Breast epithelium (tissue), 3 donors: Measurements from ENCODE around the gene MIGA1.

Experiments used
- CTCF ChIP-seq, 3 donors: fragments of 450-650 bp; IDR thresholded peaks; one replicate each; pipeline ENCODE4 v1.5.1; 2016 to 2017; ENCODE audit warnings: antibody characterized with exemption in 3 of 3, mild to moderate bottlenecking in 3 of 3, moderate library complexity in 3 of 3
- POLR2A ChIP-seq: fragments of 450-650 bp; IDR thresholded peaks from one replicate; pipeline ENCODE4 v1.6.1; 2016; ENCODE audit warnings: antibody characterized with exemption, mild to moderate bottlenecking, moderate library complexity
- POLR2AphosphoS5 ChIP-seq, 3 donors: sonication (generic); formaldehyde crosslinking; IDR thresholded peaks; one replicate each; pipeline ENCODE4 v1.6.1; 2017; ENCODE audit warnings: antibody characterized with exemption in 3 of 3

DNA sequence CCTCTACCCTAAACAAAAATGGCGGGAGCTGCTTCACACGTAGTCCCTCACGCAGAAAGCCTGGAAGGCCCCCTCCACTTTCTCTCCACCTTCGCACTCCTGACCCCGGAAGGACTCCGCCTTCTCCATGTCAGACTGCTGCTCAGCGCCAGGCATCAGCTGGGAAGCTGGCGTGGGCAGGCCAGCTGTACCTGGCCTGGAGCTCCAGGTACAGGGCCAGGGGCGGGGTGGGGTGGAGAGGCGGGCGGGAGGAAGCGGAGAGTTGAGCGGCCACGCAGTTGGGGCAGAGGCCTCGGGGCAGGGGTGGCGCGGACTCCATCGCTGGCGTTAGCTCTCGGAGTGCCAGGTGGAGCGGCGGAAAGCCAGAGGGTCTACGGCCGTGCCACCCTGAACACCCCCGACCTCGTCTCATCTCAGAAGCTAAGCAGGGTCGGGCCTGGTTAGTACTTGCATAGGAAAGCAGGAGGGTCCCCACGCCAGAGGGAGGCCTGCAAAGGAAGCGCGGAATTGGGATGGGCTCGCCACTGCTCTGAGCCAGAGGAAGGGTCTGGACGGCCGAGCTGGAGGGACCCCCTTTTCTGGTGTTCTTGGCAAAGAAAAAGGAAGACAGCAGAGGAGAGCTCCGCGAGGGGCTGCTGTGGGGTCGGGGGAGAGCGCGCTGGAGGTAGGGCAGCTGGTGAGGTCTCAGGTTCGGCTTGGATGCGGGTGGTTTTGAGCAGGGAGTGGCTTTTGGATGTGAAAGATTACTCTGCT is at the start of gene MIGA1:
- TF ChIP-seq POLR2A (no peak), CTCF (IDR thresholded peaks at IDR 0.05) (no peak), POLR2AphosphoS5 (IDR thresholded peaks at IDR 0.05) (peak; percentile 42 to 65 (median 64))
